Panc1 (cell line): ENCODE measurements around the gene KIAA0408.

Source experiments
- CTCF ChIP-seq: fragments of 450-650 bp; IDR thresholded peaks from 2 replicates; pipeline ENCODE4 v1.5.1; 2017; ENCODE audit warnings: mild to moderate bottlenecking
- POLR2AphosphoS5 ChIP-seq: IDR thresholded peaks from 2 replicates; pipeline ENCODE4 v1.6.1; 2012; ENCODE audit warnings: mild to moderate bottlenecking, low read depth, low read length, moderate library complexity

GRCh38 chr6:127434651-127435050 lies 24.5 kb downstream of the KIAA0408 start:
- TF ChIP-seq POLR2AphosphoS5 (no peak), CTCF (no peak)
